RKO (cell line): ENCODE data around the gene CRNN.

ENCODE experiments used
- DNase-seq: peaks from one replicate; pipeline ENCODE4 v3.0.0-alpha.2; 2016; ENCODE audit warnings: low spot score

CRNN gene

DNA sequence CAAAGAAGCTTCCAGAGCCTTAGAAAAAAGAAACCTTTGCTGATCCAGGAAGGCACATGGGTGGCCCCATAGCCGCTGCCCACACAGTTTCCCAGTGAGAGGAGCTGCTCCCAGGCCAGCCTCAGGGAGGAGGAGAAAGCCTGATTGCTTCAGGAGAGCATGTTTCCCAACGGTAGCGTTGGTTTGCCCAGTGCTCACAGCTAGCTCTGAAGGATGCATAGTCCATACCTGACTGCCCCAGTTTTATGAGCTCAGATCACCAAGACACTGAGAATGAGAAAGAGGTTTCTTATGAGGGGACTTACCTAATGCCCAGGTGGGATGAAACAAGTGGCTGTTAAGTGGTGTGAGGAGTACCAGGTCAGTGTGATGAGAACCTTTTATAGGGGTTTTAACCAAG is at the start of gene CRNN:
Gene CRNN (minus strand): TSS at position 355 of the 400 bp plus-strand sequence. CDS start 2,030 bp downstream, outside the sequence.
- DNase-seq: no peak

DNA sequence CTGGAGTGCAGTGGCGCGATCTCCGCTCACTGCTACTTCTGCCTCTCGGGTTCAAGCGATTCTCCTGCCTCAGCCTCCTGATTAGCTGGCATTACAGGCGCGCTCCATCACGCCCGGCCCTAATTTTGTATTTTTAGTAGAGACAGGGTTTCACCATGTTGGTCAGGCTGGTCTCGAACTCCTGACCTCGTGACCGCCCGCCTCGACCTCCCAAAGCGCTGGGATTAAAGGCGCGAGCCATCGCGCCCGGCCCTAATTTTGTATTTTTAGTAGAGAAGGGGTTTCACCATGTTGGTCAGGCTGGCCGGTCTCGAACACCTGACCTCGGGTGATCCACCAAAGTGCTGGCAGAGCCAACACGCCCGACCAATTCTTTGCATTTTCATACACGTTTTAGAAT is 48.6 kb upstream of the CRNN start:
- no peak for DNase-seq

DNA sequence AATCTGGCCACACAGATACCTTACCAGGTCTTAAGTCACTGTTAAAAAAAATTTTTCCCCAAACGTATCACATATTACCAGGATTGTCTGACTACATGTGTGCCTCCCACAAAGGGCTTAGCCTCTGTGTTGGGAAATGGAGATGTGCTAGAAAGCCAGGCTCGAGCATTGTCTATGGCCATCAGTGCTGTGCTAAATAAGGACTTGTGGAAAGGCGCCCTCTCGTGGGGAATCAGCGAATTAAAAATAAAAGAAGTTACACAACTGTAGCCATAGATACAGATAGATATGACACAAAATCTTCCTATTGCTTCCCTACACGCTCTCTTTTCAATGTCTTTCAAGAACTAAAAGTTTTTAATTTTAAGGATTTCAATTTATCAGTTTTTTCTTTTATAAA is 47.5 kb upstream of the CRNN start:
- DNase-seq: peak; percentile 81

DNA sequence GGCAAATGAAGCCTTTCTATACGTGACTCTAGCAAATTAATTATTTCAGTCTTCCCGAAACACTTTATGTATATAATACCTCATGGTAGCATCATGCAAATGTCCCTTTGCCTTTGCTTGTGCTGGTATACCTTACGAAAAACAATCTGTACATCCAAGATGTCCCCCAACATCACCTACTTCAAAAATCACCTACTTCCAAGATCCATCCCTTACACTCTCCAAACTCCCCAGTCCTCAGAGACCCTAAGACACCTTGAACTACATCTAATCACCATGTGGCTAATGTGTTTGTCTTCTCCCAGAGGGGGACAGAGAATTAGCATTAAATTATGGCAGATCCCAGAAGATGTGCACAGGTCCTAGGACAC is 46.5 kb upstream of the CRNN start:
- DNase-seq: no peak

DNA sequence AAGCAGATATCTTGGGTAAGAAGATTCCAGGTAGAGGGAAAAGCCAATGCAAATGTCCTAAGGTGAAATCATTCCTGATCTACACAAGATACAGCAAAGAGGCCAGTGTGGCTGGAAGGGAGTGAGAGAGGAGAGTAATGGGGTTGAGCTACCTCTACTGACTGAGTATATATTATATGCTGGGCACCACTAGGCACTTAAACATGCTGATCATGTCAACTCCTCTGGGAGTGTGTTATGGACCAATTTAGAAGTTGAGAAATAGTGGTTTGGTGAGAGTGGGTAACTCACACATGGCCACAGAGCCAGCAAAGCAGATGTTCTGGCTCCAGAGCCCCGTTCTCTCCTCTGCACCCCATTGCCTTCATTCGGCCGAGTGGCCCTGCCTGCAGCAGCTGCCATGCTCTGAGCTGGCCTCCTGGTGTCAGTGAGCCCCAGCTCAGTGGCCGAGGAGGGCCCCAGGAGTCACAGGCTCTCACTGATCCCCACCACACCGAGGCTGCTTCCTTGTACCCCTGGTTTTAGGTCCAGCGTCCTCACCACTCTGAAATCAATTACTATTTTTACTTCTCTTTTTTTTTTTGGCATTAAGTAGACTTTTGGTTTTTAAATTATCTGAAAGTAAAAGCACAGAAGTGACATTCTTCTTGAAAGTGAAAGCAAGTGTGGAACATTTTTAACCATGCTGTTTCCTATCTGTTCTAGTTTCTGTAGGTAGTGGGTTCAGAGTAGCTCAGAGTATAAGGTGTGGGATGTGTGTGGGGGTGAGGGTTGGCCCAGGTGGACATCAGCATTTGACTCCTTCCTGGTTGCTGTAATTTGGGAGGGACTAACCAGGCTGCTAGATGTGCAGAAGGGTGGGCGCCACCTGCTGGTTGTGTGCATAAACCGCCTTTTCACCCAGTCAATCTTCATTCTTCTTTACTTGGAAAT is 45.8 kb upstream of the CRNN start:
- DNase-seq: peak; percentile 81

DNA sequence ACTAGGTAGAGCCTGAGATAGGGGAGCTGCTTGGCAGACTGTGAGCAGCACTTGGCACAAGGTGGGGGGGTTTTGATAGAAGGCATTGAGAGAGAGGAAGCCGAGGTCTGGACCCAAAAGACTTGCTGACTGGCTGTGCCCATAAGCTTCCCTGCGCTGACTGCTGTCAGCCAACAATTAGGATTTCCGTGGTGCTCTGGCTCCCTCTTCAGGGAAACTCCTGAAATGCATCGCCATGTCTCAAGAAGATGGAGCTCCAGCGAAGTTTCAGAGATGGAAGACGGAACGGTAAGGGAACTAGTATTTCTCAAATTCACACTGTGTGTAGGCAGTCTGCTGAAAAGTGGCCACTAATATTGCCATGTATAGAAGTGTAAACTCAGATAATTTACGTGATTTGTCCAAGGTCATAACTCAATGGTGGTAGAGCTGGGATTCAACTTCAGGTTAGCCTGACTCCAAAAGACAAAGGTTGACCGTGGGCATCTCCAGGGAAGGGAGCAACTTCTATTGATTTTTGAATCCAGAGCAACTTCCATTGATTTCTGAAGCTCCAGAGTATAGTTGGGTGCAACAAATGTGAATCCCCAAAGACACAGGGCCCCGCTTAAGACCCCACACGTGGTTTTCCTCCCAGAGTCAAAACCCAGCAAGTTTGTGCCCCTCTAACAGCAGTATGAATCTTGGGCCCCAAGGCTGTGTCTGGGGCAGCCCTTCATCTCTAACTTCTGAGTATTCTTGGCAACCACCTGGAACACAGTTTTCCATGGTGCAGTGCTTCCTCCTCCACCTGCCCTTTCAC is 44.5 kb upstream of the CRNN start:
- DNase-seq: peak; percentile 66

DNA sequence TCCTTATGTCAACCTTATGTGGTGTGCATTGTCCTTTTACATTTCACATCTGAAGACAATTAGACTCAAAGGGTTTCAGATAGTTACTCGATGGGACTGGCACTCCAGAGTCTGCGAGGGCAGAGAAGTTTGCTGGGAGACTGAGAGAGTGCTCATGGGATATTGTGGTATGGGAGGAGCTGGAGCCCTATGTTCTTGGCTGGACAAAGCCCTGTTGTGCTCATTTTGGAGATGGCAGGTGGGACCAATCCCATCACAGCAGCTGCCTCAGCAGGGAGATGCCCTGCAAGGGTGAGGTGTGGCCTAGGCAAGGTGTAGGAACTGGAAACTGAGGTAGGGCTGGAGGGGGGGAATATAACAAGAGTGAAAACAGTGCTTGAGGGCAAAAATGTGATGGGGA is 43.5 kb upstream of the CRNN start:
- no peak for DNase-seq

DNA sequence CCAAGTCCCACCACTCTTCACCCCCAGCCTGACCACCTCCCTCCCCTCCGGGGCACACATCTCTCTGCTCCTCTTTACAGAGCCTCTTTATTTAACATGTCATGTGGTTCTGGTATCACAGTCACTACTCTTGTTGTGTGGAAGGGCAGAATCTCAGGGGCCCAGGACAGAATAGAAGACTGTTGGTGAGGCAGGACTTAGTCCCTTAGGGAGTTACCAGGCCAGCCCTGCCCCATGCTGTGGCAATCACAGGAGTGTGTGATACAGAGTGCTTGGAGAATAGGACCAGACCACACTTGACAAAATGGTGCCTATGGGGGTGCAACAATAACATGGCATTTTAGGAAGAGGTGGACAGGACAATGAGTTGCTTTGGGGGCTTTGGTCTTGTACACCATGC is 43.0 kb upstream of the CRNN start:
- DNase-seq: no peak

DNA sequence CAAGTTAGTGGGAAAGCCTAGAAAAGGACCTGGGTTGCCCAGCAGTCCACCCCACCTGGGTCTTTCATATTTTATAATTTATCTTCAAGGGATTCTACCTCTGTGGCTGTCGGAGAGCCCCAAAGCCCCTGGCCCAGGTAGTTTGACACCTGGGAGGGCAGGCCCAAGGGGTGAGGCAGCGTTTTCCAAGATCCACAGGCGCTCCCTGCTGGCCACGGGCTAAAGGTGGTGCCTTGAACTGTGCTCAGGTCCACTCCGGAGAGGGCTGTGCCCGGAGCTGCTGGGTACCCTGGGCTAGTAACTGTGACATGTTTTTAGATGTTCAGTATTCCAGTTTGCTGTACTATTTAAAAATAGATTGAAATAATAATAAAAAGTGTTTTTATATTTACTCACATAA is 37.2 kb upstream of the CRNN start:
- DNase-seq: no peak

DNA sequence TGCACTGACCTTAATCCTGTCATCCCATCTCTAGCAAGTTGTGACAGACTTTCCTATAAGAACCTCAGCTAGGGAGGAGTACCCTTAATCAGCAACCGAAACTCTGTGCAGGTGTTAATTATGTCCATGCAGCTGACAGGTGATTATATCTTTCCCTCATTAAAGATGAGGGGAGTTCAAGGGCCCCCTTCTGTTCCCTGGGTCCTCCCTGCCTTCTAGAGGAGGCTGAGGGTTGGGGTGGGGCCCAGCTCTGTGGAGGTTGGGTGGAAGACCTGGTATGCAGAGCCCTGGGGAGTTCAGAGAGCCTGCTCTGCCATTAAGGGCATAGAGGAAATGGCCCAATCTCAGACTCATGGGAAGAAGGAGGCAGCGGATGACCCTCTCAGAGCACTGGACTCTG is 35.6 kb upstream of the CRNN start:
- no peak for DNase-seq

DNA sequence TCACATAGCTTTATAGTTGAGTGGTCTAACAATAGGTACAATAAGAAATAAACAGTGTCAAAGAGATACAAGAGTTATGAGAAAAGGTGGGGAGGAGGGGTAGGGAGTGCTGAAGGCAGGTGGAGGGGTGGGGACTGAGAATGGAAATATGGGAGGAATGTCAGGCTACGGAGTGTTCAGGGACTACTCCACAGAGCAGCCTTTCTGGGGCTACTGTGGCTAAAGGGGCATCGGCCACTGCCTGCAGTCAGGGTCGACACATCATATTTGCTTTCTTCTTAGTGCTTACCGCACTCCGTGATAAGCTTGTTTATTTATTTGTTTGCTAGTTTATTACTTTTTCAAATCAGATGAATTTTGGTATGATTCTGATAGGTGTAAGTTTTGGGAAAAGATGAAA is 34.4 kb upstream of the CRNN start:
- no peak for DNase-seq

DNA sequence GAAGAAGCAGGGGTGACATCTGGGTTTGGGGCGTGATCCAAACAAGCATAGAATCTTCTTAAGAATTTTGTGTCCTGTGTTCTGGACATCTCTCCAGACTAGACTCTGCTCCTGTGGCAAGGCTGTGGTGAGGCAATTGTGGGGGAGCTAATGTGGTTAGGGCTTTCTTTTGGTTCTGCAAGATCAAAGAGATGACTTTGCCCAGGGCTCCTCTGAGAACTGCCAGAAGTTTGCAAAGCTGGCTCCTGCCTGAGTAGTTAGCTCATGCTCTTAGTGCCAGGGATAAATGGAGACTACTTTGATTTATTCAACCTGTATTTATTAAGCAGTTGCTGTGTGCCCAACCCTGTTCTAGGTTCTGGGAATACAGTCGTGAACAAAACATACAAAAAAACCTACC is 34.0 kb upstream of the CRNN start:
- DNase-seq: no peak

DNA sequence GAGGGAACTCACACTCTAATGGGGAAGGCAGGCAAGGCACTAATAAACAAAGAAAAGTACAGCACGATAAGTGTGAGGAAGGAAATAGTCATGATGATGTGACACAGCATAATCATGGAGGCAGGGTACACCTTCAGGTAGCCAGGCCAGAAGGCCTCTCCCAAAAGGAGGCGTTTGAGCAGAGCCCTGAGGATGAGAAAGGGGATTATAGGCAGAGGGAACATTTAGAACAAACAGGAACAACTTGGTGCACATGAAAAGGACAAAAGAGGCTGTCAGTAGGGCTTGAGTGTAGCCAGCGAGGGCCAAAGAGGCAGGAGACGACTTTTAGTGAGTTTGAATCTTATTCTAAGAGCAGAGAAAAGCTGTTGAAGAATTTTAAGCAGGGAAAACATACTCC is 33.4 kb upstream of the CRNN start:
- no peak for DNase-seq

DNA sequence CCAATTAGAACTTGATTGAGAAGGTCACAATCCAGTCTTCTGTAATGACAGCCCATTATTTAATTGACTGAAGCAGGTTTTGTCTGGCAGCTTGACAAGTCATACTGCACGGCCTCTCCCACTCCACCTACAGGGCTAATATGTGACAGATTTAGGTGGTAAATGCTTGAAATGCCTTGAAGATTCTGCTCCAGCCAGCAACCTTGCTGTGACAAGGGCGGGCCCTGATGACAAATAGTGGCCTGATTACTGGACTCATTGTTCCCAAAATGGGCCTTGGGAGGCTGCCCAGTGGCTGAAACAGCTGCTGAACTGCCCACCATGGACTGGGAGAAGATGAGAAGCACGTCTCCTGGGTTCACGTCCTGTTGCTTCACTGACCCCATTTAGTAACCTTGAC is 30.0 kb upstream of the CRNN start:
- no peak for DNase-seq

DNA sequence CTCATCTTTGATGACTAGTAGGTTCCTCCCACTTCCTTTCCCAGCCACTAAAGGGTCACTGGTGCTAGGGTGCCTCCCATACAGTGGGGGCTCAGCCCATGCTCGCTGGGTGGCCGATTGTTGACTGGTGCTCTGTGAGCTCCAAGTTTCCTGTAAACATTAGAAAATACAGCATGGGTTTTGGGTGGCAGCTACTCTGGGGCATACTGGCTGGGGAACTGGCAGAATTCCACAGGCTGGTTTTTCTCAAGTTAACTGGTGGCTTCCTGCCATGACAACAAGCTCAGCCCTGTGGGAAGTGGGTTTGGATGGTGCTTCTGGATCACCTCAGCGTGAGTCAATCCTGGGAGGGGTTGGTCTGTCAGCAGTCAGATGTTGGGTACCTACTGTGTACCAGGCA is 28.7 kb upstream of the CRNN start:
- DNase-seq: no peak

DNA sequence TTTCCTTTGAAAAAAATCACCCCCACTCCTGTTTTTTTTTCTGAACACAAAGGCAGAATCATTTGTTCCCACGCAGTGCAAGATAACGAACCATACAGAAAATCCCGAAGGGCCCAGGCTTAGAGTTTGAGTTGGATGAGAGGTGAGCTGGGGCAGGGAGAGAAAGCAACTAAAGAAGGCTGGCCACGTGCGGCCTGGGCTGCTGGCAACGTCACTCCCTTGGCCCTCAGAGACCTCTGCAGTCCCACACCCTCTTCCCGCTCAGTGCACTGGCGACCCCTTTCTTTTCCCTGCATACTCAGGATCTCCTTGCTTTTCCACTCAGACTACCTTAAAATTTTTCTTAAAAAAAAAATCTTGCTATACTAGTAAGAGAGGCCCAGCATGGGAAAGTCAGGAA is 28.2 kb upstream of the CRNN start:
- no peak for DNase-seq

DNA sequence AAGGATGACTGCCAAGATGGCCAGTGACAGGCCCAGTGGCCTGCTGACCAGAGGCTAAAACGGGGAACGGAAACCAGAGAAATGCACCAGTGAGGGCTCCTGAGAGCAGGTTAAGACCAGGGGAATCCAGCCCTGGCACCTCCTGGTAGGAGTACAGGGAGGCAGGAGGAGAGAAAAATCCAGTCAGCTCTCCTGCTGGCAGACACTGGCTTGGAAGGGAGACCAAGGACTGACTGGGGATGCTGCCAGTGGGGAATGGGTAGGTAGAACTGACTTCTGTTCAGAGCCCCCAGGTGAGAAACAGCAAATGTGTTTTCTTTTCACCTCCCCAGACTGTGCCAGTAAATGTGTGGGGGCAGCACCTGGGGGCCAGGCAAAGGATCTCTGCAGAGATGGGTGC is 27.7 kb upstream of the CRNN start:
- DNase-seq: no peak

DNA sequence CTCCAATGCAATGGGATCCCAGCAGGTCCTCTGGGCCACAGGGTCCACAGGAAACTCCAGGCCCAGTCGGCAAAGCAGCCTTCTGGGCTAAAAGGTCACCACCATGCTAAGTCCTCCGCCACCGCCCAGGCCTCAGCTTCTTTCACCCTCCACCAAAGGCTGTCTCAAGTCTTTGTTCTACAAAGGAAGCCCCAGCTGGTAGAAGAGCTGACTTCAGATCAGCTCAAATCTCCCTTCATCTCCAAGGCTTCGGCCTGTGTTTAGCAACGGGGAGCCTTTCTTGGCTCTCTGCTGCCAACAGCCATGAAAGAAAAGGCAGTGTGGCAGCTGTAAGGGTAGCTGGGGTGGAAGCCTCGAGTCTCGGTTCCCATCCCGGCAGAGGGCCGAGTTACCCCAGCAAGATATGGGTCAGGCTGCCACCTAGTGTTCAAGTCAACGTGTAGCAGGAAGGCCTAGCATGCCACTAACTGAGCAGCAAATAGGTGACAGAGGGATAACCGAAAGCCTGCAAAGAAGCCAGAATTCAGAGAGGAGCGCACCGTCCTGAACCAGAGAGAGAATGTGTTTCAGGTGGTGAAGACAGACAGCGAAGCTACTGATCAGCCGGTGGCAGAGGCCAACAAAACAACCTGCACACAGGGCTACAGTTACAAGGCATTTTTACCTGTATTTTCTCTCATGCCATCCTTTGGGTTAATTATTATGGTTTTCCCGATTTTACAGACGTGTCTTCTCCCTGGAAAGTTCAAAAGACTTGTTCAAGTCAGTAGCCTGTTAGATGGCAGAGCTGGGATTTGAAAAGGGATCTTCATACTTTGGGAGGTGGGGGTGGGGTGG is 26.8 kb upstream of the CRNN start:
- peak; percentile 78 for DNase-seq

DNA sequence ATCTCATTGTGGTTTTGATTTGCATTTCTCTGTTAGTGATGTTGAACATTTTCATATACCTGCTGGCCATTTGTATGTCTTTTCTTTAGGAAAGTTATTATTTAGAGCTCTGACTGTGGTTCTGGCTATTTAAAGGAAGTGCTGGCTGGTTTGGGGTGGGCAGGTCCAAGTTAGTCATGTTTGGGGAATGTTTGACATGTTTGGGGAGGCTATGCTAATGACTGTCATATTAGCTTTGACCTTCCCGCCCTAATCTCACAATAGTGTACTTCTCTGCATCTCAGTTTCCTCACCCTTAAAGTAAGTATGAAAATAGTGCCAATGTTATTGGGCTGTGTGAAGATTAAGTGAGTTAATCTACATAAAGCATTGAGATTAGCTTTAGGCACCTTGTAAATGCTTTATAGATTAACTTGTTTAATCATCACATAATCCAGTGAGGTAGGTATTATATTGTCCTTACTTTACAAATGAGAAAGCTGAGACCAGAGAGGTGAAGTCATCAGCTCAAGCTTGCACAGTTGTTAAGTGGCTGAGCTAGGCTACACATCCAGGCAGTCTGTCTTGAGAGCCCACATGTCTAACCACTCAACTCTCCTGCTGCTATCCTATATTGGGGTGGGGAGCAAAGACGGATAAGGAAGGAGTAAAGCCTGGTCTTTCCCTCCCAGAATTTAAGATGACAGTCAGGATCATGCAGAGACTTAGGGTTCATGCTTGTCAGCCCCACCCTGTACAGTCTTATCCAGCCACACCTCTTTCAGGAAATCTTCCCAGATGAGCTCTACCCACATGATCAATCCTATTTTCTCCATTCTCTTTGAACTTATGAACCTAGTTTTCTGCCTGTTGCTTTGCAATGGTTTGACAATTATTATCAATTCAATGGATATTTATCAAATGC is 22.8 kb upstream of the CRNN start:
- DNase-seq: no peak

DNA sequence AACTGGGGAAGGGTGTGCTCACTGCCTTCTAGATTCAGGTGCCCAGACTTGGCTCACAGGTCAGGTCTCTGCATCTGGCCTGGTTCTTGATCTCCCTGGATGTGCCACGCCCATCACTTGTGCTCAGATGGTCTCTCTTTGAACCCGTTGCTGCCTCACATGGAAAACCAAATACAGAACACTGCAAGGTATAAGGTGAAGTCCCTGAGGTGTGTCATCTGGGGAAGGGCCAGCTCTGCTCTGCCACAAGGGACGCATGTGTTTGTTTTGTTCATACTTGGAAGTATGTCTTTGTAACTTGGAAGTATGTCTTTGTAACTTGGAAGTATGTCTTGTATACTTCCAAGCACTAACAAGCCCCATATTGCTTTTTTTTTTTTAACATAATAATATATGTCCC is 13.4 kb upstream of the CRNN start:
- no peak for DNase-seq

DNA sequence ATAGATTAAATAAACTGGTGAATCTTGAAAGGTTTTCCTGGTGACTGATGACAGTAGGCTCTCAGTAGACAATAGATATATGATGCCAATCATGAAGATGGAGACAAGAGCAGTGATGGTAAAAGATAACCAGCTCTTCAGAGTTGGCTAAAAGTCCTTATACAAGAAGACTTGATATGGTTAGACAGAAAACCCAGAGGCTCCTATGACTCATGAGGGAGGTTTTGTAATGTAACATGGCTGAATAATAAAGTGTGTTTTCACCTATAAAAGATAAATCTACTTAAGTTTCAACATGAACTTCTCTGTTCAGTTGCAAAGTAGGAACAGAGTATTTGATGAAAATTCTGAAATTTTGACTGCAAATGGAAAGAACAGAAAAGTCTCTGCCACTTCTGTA is 12.7 kb upstream of the CRNN start:
- DNase-seq: no peak
